HepG2 (cell line): Measurements from ENCODE around the gene SIM1.

Experiments used
- CC2D1A ChIP-seq: sonication (generic); formaldehyde crosslinking; IDR thresholded peaks from 2 replicates; pipeline ENCODE4 v1.8.1; 2023; ENCODE audit warnings: mild to moderate bottlenecking, missing genetic modification reagents
- CTCF ChIP-seq: sonication (generic); formaldehyde crosslinking; IDR thresholded peaks from 2 replicates; pipeline ENCODE4 v1.5.0; 2020; ENCODE audit warnings: mild to moderate bottlenecking, missing genetic modification reagents, moderate library complexity
- E2F5 ChIP-seq: sonication (generic); formaldehyde crosslinking; conservative IDR thresholded peaks from 2 replicates; pipeline ENCODE4 v1.4.0; 2020; ENCODE audit warnings: missing genetic modification reagents
- FOXK2 ChIP-seq: fragments of 450-650 bp; IDR thresholded peaks from 2 replicates; pipeline ENCODE4 v1.6.1; 2016
- KDM1A ChIP-seq: IDR thresholded peaks from 2 replicates; pipeline ENCODE4 v1.6.1; 2016; ENCODE audit warnings: missing compliant biosample characterization
- ZNF256 ChIP-seq: sonication (generic); formaldehyde crosslinking; conservative IDR thresholded peaks from 2 replicates; pipeline ENCODE4 v1.4.0; 2020; ENCODE audit warnings: missing genetic modification reagents
- ZNF713 ChIP-seq: sonication (generic); formaldehyde crosslinking; IDR thresholded peaks from 2 replicates; pipeline ENCODE4 v1.4.0; 2020; ENCODE audit warnings: mild to moderate bottlenecking, missing genetic modification reagents
- TF ChIP-seq, protein P1 (sequence below): sonication (generic); formaldehyde crosslinking; IDR thresholded peaks from 2 replicates; pipeline ENCODE4 v1.5.0; 2020; ENCODE audit warnings: mild to moderate bottlenecking, missing genetic modification reagents

DNA sequence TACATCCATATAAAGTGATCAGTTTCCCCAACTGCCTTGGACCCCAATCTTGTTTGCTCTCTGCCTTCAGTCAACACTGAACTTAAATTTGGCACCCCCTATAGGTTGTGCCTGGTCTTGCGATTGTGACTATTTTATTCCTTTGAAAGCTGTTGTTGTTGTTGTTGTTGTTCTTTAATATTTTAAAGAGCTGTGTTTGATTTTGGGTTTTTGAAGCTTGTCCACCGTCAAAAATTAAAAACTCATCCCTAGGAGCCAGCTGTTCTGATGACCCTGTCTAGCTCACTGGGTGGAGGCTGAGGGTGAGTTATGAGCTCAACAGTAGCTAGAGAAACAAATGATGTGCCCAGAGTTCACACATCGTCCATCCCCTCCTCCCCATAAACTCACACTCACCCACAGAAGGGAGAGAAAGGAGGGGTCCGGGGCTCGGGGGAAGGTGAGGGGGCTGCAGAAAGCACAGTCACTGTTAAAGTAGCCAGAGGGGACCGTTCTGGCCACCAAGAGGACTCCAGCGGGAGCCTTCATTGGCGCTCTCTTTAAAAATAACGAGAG is 4.0 kb downstream of the SIM1 start:
- TF ChIP-seq, protein P1, sequence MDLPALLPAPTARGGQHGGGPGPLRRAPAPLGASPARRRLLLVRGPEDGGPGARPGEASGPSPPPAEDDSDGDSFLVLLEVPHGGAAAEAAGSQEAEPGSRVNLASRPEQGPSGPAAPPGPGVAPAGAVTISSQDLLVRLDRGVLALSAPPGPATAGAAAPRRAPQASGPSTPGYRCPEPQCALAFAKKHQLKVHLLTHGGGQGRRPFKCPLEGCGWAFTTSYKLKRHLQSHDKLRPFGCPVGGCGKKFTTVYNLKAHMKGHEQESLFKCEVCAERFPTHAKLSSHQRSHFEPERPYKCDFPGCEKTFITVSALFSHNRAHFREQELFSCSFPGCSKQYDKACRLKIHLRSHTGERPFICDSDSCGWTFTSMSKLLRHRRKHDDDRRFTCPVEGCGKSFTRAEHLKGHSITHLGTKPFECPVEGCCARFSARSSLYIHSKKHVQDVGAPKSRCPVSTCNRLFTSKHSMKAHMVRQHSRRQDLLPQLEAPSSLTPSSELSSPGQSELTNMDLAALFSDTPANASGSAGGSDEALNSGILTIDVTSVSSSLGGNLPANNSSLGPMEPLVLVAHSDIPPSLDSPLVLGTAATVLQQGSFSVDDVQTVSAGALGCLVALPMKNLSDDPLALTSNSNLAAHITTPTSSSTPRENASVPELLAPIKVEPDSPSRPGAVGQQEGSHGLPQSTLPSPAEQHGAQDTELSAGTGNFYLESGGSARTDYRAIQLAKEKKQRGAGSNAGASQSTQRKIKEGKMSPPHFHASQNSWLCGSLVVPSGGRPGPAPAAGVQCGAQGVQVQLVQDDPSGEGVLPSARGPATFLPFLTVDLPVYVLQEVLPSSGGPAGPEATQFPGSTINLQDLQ (CRISPR knock-in tag) = no peak
- no peak for TF ChIP-seq ZNF256 (CRISPR knock-in tag)
- no peak for TF ChIP-seq E2F5 (CRISPR knock-in tag)
- TF ChIP-seq KDM1A = no peak
- no peak for TF ChIP-seq FOXK2
- TF ChIP-seq ZNF713 = no peak
- TF ChIP-seq CTCF = no peak
- no peak for TF ChIP-seq CC2D1A (CRISPR knock-in tag)
